Measurements from ENCODE around the gene NR2F2. TPM values are rescaled to one million over a fixed set of nuclear protein-coding genes. Genes with fewer than 3 reads are reported as not detected.

The NR2F2 gene
- total and polyA plus RNA-seq, 7 donors, result 12.6 to 47.9 (median 24.0) TPM

GRCh38 chr15:96334017-96334704 is 3.7 kb downstream of the NR2F2 start:
- Histone ChIP-seq H3K27me3 (no peaks in the 10 kb centered on the region), H3K4me3 (peak overlapping the region; percentile 75 to 89 (median 85)), H3K4me1 (peaks cover 0 to 24% (median 12%) of the 10 kb centered on the region in 4 donors), H3K36me3 (peaks cover 0 to 16% (median 3%) of the 10 kb centered on the region in 4 donors), H3K9me3 (no peaks in the 10 kb centered on the region), H3K27ac (peak overlapping the region; percentile 92 to 97 (median 94))
- 8 to 16% methylated on average over 49 of the region's 49 CpGs for WGBS, 2 donors
- TF ChIP-seq POLR2AphosphoS5 (IDR thresholded peaks at IDR 0.05), result peak in 1 of 4 donors; percentile 2
- TF ChIP-seq POLR2A (IDR thresholded peaks at IDR 0.05), result no peak
- no peak for DNase-seq
- intact Hi-C loops (cut with DNase I), result loop anchor here (10.0 kb wide), 1 partner anchor 1489 kb away; no protein-coding TSS in a partner anchor

- H3K36me3 ChIP-seq, result peaks cover 0 to 16% (median 3%) of the 10 kb centered on the region in 4 donors
- intact Hi-C loops (cut with DNase I), result loop anchor here (10.0 kb wide), 1 partner anchor 1490 kb away; no protein-coding TSS in a partner anchor
- H3K4me1 ChIP-seq, result peaks cover 0 to 24% (median 7%) of the 10 kb centered on the region in 4 donors
- H3K27ac ChIP-seq, result peak overlapping the region; percentile 92 to 97 (median 94)
- no peaks in the 10 kb centered on the region for H3K27me3 ChIP-seq
- peak overlapping the region; percentile 75 to 89 (median 85) for H3K4me3 ChIP-seq
- WGBS, 2 donors, result 8 to 31% methylated on average over 5 of the region's 5 CpGs
- TF ChIP-seq POLR2A (IDR thresholded peaks at IDR 0.05) (no peak), POLR2AphosphoS5 (IDR thresholded peaks at IDR 0.05) (no peak), EP300 (IDR thresholded peaks at IDR 0.05) (no peak), CTCF (IDR thresholded peaks at IDR 0.05) (no peak)
- DNase-seq, result no peak
- no peaks in the 10 kb centered on the region for H3K9me3 ChIP-seq
Observed at GRCh38 chr15:96334705-96335410, 4.4 kb downstream of the NR2F2 start.

- no peak for TF ChIP-seq EP300 (IDR thresholded peaks at IDR 0.05)
- peak in 1 of 4 donors; percentile 7 for TF ChIP-seq POLR2AphosphoS5 (IDR thresholded peaks at IDR 0.05)
- peak overlapping the region; percentile 75 to 89 (median 85) for H3K4me3 ChIP-seq
- H3K9me3 ChIP-seq, result no peaks in the 10 kb centered on the region
- no peak for DNase-seq
- intact Hi-C loops (cut with DNase I), result loop anchor here (10.0 kb wide), 1 partner anchor 1491 kb away; no protein-coding TSS in a partner anchor
- H3K27me3 ChIP-seq, result no peaks in the 10 kb centered on the region
- H3K36me3 ChIP-seq, result peaks cover 0 to 16% (median 3%) of the 10 kb centered on the region in 4 donors
- 1 to 7% methylated on average over 6 of the region's 6 CpGs for WGBS, 2 donors
- H3K4me1 ChIP-seq, result peaks cover 0 to 23% (median 7%) of the 10 kb centered on the region in 4 donors
- peak overlapping the region; percentile 92 to 97 (median 94) for H3K27ac ChIP-seq
Observed at GRCh38 chr15:96335411-96336024, 5.0 kb downstream of the NR2F2 start.

- Histone ChIP-seq H3K4me1 (peaks cover 0 to 23% (median 7%) of the 10 kb centered on the region in 4 donors), H3K4me3 (peak overlapping the region; percentile 75 to 89 (median 85)), H3K27ac (peak overlapping the region; percentile 92 to 97 (median 94)), H3K27me3 (no peaks in the 10 kb centered on the region), H3K36me3 (peaks cover 0 to 16% (median 3%) of the 10 kb centered on the region in 4 donors), H3K9me3 (no peaks in the 10 kb centered on the region)
- WGBS, 2 donors, result 2 to 8% methylated on average over 7 of the region's 7 CpGs
- intact Hi-C loops (cut with DNase I), result loop anchor here (10.0 kb wide), 1 partner anchor 1491 kb away; no protein-coding TSS in a partner anchor
- TF ChIP-seq CTCF (IDR thresholded peaks at IDR 0.05), result no peak
- no peak for TF ChIP-seq POLR2AphosphoS5 (IDR thresholded peaks at IDR 0.05)
- no peak for TF ChIP-seq EP300 (IDR thresholded peaks at IDR 0.05)
- no peak for TF ChIP-seq POLR2A (IDR thresholded peaks at IDR 0.05)
- DNase-seq, result no peak
Observed at GRCh38 chr15:96336108-96336595, 5.7 kb downstream of the NR2F2 start.

GRCh38 chr15:96336596-96337364 is 6.3 kb downstream of the NR2F2 start:
- 2 to 8% methylated on average over 9 of the region's 9 CpGs for WGBS, 2 donors
- Histone ChIP-seq H3K27me3 (no peaks in the 10 kb centered on the region), H3K4me1 (peaks cover 0 to 28% (median 13%) of the 10 kb centered on the region in 4 donors), H3K9me3 (no peaks in the 10 kb centered on the region), H3K36me3 (peaks cover 0 to 16% (median 3%) of the 10 kb centered on the region in 4 donors), H3K27ac (peak overlapping the region; percentile 92 to 97 (median 94)), H3K4me3 (peak overlapping the region; percentile 75 to 89 (median 85))
- intact Hi-C loops (cut with DNase I), result loop anchor here (10.0 kb wide), 1 partner anchor 1492 kb away; no protein-coding TSS in a partner anchor
- TF ChIP-seq POLR2AphosphoS5 (IDR thresholded peaks at IDR 0.05), result peak in 2 of 4 donors; percentile 23 to 45
- TF ChIP-seq CTCF (IDR thresholded peaks at IDR 0.05), result no peak
- no peak for TF ChIP-seq POLR2A (IDR thresholded peaks at IDR 0.05)
- TF ChIP-seq EP300 (IDR thresholded peaks at IDR 0.05), result no peak
- DNase-seq, result no peak
